Keratinocyte (primary cell): ENCODE measurements around the gene DIPK2B.

ENCODE experiments used
- EZH2 ChIP-seq: IDR thresholded peaks from one replicate; pipeline ENCODE4 v1.6.1; 2012; ENCODE audit warnings: inconsistent platforms, mild to moderate bottlenecking, low read length, moderate library complexity
- TF ChIP-seq, protein P1 (sequence below), 3 experiments: IDR thresholded peaks in 1 of 3; conservative IDR thresholded peaks in 1 of 3; optimal IDR thresholded peaks in 1 of 3; 2 replicates in 2 of 3; 3 replicates in 1 of 3; pipeline versions ENCODE3 to v1.5.1; 2011; ENCODE audit warnings: low read length in 3 of 3, mild to moderate bottlenecking in 3 of 3, moderate library complexity in 2 of 3, control low read depth in 1 of 3, inconsistent platforms in 1 of 3; ENCODE audit not compliant: insufficient read depth in 2 of 3; ENCODE audit errors: extremely low read depth in 1 of 3

DNA sequence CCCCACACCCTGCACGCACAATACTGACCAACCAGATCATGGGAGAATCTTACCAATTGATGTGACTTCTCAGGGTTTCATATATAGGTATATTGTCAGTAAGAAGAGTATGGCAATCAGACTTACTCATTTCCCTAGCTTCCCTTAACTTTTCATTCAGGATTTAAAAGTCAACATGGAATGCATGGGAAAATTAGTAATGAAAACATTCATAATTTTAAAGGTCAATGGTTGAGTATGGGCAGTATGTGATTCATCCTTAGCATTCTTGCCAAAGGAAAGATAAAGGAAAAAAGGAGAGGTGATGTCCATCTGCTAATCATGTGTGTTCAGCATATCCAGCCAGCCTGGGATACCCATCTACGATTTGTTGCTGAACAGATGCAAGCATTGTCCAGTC, 4.0 kb downstream of the DIPK2B start:
- TF ChIP-seq, protein P1, sequence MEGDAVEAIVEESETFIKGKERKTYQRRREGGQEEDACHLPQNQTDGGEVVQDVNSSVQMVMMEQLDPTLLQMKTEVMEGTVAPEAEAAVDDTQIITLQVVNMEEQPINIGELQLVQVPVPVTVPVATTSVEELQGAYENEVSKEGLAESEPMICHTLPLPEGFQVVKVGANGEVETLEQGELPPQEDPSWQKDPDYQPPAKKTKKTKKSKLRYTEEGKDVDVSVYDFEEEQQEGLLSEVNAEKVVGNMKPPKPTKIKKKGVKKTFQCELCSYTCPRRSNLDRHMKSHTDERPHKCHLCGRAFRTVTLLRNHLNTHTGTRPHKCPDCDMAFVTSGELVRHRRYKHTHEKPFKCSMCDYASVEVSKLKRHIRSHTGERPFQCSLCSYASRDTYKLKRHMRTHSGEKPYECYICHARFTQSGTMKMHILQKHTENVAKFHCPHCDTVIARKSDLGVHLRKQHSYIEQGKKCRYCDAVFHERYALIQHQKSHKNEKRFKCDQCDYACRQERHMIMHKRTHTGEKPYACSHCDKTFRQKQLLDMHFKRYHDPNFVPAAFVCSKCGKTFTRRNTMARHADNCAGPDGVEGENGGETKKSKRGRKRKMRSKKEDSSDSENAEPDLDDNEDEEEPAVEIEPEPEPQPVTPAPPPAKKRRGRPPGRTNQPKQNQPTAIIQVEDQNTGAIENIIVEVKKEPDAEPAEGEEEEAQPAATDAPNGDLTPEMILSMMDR (optimal IDR thresholded peaks at IDR 0.05 in 1 of 3, IDR thresholded peaks at IDR 0.05 in 1 of 3, conservative IDR thresholded peaks at IDR 0.05 in 1 of 3; ENCODE audit: extremely low read depth in 1 of 3, insufficient read depth in 2 of 3, low read length in 3 of 3), result no peak
- TF ChIP-seq EZH2, result no peak
